ENCODE measurements around the gene HSPB3. TPM values are rescaled to one million over a fixed set of nuclear protein-coding genes. Genes with fewer than 3 reads are reported as not detected.

Gene HSPB3
- total RNA-seq, 1 experiment from 2014 or later, result not detected

DNA sequence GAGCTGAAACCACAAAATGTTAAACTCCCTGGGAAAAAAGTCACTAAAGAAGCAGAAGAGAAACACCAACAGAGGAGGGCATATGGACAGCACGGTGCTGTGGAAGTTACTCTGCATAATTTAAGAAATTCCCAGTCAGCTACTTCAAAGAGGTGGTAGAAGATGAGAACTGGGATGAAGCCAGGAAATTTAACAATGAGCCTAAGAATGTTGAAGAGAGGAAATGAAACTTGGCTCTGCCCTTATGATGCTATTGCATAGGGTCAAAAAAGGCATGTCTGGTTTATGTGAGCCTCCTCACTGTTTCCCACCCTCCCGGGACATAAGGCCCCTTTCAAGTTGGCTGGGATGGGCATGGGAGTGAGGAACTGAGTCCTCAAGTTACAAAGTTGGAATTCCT, 36.7 kb downstream of the HSPB3 start:
- no peaks in the 10 kb centered on the region for H3K36me3 Mint-ChIP-seq (ENCODE audit: insufficient read depth, unreplicated experiment)
- TF ChIP-seq CTCF (IDR thresholded peaks at IDR 0.05; ENCODE audit: unreplicated experiment), result no peak
- no peaks in the 10 kb centered on the region for H3K9me3 Mint-ChIP-seq (ENCODE audit: unreplicated experiment)
- ChIA-PET CTCF (interaction anchor here (0.6 to 7.0 kb wide), 11 partner anchors 10 to 388 kb away, joined by 3 to 134 read pairs (median 4); no protein-coding TSS in a partner anchor), POLR2A (interaction anchor here (1.4 kb wide), 1 partner anchor 183 kb away, joined by 3 read pairs; no protein-coding TSS in a partner anchor)
- H3K4me1 Mint-ChIP-seq (ENCODE audit: insufficient read depth, unreplicated experiment), result no peaks in the 10 kb centered on the region
- intact Hi-C loops (cut with micrococcal nuclease), result no loop called here
- no peak overlapping the region for H3K4me3 Mint-ChIP-seq (ENCODE audit: unreplicated experiment)
- H3K27me3 Mint-ChIP-seq (ENCODE audit: insufficient read depth, unreplicated experiment), result no peaks in the 10 kb centered on the region
- H3K27ac Mint-ChIP-seq (ENCODE audit: low read depth, unreplicated experiment), result no peak overlapping the region
- no TSS peak for BruUV-seq (replicated peaks)
- DNase-seq (ENCODE audit: unreplicated experiment), result no peak

DNA sequence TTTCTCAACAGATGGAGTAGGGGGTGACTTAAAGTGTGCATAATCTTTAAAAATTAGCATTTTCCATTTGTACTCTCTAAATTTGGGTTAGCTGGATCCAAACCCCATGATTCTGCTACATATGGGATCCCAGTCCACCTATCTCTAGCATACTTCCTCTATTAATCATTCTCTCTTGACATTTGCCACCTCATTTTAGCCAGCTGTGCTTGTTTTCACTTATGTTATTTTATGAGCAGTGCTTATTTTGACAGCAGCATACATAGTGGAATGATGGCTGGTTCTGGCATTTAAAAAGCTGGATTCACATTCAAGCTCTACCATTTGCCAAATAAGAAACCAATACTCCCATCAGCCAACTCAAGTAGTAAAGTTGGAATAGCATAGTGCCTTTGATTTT, 39.5 kb downstream of the HSPB3 start:
- BruUV-seq (replicated peaks), result no TSS peak
- POLR2A ChIA-PET, result interaction anchor here (0.7 to 1.2 kb wide), 2 partner anchors 91 to 251 kb away, joined by 3 read pairs; no protein-coding TSS in a partner anchor
- H3K4me3 Mint-ChIP-seq (ENCODE audit: unreplicated experiment), result no peak overlapping the region
- no peaks in the 10 kb centered on the region for H3K4me1 Mint-ChIP-seq (ENCODE audit: insufficient read depth, unreplicated experiment)
- no peaks in the 10 kb centered on the region for H3K27me3 Mint-ChIP-seq (ENCODE audit: insufficient read depth, unreplicated experiment)
- intact Hi-C loops (cut with micrococcal nuclease), result no loop called here
- H3K36me3 Mint-ChIP-seq (ENCODE audit: insufficient read depth, unreplicated experiment), result no peaks in the 10 kb centered on the region
- no peak overlapping the region for H3K27ac Mint-ChIP-seq (ENCODE audit: low read depth, unreplicated experiment)
- no peak for TF ChIP-seq CTCF (IDR thresholded peaks at IDR 0.05; ENCODE audit: unreplicated experiment)
- CTCF ChIA-PET, result interaction anchor here (0.6 to 1.5 kb wide), 4 partner anchors 9 to 259 kb away, joined by 3 to 4 read pairs (median 3); no protein-coding TSS in a partner anchor
- H3K9me3 Mint-ChIP-seq (ENCODE audit: unreplicated experiment), result no peaks in the 10 kb centered on the region
- no peak for DNase-seq (ENCODE audit: unreplicated experiment)

Other genes starting within 250 kb of the HSPB3 start
- 10.1 and 11.3 TPM in 2 replicates for gene ARL15, start 145.1 kb upstream of the HSPB3 start, total RNA-seq (2022)
- 8.7 and 10.0 TPM in 2 replicates for gene SNX18, start 62.1 kb downstream of the HSPB3 start, total RNA-seq (2022)

Measured in MCF 10A (cell line).